ENCODE data around the gene PNPLA3.

Gene PNPLA3

GRCh38 chr22:43968614-43969013 lies 45.0 kb downstream of the PNPLA3 start:
- DNase-seq, result no peak

DNA sequence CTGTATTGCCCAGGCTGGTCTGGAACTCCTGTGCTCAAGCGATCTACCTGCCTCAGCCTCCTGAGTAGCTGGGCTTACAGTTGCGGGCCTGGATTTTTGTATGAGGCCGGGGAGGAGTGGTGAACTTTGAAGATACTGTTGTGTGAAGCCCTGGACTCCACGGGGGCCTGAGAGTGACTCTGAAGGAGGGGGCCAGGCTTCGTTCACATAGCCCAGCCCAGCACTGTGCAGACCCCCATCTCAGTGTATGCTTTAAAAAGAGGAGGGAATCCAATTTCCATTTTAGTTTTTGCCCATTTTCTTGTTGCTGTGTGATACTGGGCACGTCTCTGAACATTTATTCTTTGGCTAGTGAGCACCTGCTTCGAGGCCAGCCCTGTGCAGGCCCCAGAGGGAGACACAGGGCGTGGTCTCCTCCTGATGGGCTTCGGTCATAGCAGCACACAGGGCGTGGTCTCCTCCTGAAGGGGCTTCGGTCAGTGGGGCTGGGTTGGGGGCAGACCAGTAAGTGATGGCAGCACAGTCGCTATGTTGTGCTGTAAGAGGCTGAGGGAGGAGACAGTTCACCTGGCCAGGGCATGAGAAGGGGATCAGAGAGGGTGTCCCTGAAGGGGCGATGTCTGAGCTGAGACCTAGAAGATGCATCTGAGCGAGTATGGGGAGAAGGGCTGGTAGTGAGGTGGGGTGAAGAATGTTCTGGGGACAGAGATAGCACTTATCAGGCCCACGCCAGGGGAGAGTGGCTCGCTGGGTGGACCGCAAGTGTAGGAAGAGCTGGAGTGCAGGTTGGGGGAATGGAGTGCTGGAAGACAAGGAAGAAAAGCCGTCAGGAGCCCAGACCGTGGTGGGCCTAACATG lies 45.6 kb downstream of the PNPLA3 start:
- DNase-seq, result no peak

DNA sequence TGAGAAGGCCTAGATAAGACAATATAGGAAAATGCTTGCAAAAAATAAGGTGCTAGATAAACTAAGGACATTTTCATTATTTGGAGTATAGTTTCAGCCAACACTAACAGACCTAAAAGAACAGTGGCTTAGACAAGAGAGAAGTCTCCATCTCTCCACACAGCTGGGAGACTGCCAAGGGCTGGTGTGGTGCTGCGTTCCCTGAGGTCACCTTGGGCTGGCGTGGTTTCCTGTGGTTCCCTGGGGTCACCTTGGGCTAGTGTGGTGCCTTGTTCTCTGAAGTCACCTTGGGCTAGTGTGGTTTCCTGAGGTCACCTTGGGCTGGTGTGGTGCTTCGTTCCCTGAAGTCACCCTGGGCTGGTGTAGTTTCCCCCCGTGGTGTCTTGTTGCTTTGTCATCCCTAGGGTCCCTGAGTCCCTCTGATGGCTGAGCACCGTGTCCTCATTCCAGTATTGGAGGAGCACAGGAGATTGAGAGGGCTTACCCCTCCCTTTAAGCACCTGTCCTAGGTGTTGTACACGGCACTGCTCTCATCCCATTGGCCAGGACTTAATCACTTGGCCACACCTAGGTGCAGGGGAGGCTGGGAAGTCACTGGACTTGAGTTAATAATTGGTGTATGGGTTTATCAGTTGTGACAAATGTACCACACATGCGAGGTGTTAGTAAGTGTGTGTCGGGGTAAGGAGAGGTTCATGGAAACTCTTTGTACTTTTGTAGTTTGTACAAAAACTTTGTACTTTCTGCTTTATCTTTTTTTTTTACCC lies 46.6 kb downstream of the PNPLA3 start:
- no peak for DNase-seq

GRCh38 chr22:43971112-43971511 lies 47.5 kb downstream of the PNPLA3 start:
- no peak for DNase-seq

DNA sequence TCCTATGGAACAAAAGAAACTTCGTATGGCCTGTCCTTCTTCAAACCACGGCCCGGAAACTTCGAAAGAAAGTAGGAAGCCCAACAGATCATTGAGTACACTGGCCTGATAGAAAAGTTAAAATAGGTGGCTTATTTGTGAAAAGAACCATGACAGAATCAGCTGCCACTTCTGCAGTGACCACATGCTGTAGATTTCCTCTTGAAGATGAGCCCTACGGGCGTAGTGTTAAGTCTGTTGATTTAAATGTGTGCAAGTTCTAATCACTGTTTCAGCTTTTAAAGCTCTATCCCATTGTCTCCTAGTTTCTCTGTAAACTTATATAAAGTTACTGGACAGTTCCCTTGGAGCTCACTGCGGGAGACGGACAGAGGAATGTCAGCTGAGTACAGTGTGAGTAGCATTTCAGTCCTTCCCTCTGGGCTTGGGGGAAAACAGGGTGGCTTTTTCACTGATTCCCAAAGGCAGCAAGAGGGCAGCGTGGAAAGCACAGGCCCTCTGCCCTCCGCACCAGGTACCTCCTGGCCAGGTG lies 49.4 kb downstream of the PNPLA3 start:
- DNase-seq, result no peak

DNA sequence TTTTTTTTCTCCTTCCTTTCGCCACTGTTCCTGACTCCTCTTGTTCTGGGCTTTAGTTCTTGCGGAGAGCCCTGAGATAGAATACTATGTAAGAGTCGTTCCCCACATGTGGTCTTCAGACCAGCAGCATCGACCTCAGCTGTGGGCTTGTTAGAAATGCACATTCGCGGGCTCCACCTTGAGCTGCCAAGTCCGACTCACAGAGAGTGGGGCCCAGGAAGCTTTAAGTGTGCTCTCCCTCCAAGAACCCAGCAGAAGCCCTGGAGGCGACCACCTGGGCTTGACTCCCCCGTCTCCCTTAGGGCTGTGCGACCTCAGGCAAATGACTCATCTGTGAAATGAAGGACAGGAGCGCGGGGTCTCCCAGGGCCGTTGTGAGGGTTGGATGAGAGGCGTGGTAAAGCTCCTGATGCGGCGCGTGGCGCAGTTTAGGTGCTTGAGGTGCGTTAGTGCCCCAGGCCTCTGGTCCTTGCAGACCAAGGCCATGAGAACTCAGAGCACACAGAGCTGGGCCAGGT lies 50.5 kb downstream of the PNPLA3 start:
- no peak for DNase-seq

DNA sequence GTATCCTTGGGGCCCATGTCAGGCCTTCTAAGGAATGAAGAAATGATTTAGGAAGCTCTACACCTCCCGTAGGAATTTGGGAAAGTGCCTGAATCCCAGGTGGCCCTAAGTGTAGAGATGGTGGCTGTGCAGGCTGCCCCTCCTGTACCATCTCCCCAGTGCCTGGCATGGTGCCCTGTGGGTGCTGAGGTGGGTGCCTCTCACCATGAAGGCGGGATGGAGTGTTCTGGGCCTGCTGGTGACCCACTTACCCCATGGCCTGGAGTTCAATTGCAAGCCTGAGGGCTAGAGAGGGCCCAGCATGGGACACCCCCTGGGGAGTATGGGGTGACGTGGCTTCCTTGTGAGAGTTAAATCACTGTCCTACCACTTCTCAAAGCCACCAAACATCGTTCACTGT lies 51.4 kb downstream of the PNPLA3 start:
- DNase-seq, result no peak

DNA sequence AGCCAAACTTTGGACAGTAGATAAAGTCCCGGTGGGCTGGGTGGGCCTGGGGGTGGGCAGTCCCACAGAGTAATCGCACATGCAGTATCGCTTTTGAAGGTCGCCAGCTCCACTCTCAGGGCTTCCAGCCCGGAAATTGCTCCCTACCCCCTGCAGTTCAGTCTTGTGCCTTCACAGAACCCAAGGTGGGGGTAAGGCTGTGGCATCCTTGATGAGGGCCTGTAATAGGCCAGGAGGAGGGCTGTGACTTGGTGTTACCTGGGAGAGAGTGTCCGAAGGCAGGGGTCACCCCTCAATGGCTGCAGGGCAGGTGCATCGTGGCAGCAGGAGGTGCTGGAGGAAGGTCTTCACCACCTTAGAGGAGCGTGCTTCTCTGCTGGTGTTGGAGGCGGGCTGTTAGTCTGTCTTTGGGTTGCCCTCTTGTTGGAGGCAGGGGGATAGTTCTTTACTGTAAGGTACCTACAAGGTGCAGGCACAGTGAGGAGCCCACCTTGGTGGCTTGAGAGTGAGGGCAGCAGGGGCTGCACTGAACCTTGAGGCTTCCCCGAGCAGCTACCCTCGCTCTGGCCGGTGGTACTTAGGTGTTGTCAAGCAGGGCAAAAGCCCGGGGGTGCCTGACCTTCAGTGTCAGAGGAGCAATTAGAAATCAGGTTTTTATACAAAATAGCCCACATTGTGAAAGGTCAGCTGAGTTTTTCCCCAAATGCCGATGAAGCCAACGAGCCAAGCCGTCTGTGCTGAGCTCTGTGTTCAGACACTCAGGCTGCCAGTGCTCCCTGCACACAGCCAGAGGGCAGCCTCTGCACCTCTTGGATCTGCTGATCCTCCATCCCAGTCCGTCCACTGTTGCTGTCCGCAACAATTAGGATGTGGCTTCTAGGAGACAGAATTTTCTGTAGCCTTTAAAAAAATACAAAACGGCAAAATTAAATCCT lies 53.5 kb downstream of the PNPLA3 start:
- no peak for DNase-seq

DNA sequence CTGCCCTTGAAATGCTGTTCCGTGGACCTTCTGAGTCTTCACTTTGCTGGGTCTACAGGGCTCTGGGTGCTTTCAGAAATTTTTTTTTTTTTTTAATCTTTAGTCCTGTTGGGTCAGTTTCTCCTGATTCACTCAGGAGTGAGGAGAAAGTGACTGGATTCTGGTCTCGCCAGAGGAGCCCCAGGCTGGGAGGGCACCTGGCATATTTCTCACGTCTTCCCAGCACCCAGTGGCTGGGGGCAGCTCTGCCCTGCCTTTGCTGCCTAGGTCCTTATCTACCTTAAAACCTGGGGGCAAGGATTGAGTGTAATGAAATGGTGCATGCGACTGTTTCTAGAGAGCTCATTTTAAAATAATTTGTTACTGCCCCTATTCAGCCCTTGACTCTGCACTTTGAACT lies 55.0 kb downstream of the PNPLA3 start:
- no peak for DNase-seq

- no peak for DNase-seq
Observed at GRCh38 chr22:43980579-43980978, 57.0 kb downstream of the PNPLA3 start.

GRCh38 chr22:43980996-43981395 lies 57.4 kb downstream of the PNPLA3 start:
- no peak for DNase-seq

GRCh38 chr22:43983808-43984207 lies 60.2 kb downstream of the PNPLA3 start:
- DNase-seq, result no peak

DNA sequence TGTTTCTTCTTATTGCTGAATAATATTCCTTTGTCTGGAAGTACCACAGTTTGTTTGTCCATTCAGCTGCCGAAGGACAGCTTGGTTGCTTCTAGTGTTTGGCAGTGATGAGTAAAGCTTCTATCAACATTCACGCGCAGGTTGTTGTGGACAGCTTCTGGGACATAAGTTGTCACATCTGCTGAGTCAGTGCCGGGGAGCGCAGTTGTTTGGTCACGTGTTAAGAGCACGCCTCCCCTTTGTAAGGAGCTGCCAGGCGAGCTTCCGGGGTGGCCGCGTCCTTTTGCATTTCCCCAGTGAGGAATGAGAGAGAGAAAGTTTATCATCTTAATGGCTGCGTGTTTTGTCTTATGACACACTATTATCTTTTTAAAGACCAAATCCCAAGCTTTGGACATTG lies 61.9 kb downstream of the PNPLA3 start:
- DNase-seq, result no peak

DNA sequence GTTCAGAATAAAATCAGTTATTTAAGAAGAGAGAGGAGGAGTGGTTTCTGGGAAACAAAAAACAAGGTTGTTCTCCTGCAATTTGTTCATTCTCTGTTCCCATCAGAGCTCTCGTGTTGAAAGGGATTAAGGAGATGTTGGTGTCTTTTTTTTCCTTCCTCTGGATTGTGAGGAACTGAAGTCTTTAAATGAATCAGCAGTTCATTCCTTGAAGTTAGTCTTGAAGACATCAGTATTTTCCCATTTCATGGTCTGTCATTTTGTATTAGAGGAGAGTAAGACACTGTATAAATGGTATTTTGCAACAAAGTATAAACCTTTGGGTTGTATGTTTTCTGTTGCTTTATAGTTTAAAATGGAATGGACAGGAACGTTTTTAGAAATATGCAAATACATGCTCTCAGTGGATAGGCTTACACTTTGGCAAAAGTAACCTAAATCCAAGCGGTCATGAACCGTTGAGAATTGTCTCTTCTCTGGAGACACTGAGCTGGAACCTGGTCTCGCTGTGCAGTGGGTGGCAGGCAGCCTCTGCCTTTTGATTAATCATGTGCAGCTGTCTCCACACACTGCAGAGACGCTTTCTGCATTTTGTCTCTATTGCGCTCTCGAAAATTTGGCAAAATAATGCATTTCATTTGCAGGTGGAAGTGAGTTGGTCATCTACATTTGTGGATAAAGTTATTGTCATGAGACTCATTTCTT lies 64.7 kb downstream of the PNPLA3 start:
- DNase-seq, result no peak

GRCh38 chr22:43988960-43989359 lies 65.4 kb downstream of the PNPLA3 start:
- no peak for DNase-seq

DNA sequence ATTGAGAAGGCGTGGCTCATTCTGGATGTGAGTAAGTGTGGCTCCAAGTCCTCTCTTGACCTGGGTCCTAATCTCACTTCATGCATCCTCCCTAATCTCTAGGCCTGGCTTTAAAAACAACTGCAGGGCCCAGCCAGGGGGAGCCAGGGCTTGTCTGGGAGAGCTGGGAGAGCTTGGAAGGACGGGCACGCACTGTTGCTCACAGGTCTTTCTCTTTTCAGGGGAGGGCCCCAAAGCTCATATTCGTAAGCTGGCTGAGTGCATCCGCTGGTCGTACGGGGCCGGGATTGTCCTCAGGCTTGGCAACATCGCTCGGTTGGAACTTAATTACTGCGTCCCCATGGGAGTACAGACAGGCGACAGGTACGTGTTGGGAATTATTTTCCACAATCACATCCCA lies 66.4 kb downstream of the PNPLA3 start:
- DNase-seq, result no peak

DNA sequence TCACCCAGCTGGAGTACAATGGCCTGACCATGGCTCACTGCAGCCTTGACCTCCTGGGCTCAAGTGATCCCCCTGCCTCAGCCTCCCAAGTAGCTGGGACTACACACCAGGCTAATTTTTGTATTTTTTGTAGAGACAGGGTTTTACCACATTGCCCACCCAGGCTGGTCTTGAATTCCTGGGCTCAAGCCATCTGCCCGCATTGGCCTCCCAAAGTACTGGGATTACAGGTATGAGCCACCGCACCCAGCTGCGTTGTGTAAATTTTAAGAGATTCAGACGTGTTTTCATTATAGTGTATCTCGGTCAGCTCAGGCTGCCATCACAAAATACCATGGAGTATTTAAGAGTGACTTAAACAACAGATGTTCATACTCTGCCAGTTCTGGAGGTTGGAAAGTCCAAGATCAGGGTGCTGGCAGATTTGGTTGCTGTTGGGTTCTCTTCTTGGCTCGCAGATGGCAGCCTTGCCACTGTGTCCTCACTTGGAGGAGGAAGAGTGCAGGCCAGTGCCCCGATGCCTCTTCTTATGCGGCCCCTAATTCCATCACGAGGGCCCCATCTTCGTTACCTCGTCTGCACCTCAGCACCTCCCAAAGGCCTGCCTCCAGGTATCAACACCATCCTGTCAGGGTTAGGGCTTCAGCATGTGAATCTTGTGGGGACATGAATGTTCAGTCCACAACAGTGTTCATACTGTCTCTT lies 67.9 kb downstream of the PNPLA3 start:
- no peak for DNase-seq

- peak; percentile 81 for DNase-seq
Observed at GRCh38 chr22:43992331-43992821, 68.8 kb downstream of the PNPLA3 start.

DNA sequence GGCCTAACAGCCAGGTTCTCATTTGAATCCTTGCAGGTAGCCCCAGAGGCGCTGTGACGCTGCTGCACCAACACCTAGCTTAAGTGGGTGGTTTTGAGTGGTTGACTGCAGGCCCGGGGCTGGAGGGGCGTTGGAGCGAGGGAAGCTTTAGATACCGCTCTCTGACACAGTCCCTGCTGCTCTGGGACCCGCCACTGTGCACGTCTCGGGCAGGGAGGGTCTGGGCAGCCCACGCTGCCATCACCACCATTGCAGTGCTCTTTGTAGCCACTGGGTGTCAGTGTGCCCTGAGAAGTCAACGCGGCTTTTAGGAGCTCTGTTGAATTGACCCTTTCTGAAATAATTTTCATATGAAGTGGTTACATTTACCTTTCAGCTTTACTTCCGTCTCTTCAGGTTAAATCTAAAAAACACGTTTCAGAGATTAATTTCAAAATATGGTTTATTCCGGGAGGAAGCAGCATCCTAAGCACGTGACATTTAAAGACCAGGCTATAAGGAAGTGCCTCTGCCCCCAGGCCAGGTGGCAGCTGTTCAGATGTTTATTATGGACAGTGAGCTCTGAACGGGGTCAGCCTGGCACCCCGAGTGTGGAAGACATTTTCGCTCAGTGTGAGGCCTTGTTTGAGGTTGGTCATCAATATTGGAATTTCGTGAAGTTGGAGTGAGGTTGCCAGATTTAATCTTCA lies 69.6 kb downstream of the PNPLA3 start:
- peak; percentile 73 for DNase-seq

GRCh38 chr22:43994006-43994405 lies 70.4 kb downstream of the PNPLA3 start:
- DNase-seq, result no peak

DNA sequence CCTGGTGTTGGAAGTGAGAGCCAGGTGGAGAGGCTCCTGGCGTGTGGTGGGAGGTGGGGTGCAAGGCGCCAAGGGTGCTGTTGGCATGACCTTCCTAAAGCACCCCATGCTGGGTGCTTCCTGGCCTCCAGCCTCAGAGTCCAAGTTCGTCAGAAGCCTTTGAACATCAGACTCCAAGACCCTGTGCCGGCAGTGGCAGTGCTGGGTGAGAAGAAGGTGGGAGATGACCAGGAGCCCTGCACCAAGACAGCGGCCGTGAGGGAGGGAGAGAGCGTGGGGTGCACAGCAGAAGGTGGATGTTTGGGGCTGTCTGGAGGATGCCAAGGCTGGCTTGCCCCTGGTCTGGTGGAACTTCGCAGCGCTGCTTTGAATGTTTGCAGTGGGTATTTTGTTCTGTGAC lies 70.8 kb downstream of the PNPLA3 start:
- no peak for DNase-seq

Measured in NCI-H2171 treated with DMSO at 0.1 percent for 48 hours (cell line).